Measurements from ENCODE around the gene ZNF546.
"Not testable (repeated sequence)": the region's sequence is repeated elsewhere in the genome, so short reads cannot be mapped to it uniquely, and the experiment has no call there.

Gene ZNF546

DNA sequence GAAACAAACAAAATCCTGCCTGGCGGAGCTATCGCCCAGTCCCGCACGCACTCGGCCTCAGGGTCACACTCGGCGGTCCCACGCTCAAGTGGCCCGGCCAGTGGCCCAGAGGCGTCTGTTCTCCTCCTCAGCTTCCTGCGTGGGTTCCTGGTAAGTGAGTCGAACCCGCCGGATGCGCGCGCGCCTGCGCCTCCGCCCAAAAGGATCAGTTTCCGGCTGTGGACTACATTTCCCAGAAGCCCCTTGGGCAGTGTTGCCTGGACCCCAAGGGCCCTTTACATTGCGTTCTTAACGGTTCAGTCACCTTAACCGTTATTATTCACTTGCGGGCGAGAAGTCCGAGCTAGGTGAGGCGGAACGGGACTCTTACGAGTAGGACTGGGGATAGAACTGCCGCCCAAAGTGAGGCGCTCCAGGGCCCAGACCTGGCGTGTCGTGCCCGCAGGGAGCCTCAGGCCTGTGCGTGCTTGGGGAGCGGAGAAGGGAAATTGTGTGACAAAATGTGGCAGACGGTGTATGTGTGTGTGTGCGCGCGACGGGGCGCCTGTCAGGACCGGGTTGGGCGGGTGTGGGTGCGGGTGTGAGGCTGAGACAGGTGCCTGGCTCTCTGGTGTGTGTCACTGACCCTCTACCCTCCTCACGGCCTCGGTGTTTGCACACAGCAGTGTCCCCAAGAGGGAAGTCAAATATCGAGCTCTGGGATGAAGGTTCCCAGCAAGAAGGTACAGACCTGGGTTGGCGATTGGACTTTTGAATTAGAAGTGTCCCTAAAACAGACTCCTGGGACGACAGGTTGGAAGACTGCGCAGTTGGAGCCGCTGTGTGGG lies at the start of gene ZNF546:
ZNF546 (plus strand) TSS at position 250 of the 827 bp plus-strand sequence. CDS start 1,267 bp downstream, outside the sequence.
- DNase-seq, result peak; percentile 95

DNA sequence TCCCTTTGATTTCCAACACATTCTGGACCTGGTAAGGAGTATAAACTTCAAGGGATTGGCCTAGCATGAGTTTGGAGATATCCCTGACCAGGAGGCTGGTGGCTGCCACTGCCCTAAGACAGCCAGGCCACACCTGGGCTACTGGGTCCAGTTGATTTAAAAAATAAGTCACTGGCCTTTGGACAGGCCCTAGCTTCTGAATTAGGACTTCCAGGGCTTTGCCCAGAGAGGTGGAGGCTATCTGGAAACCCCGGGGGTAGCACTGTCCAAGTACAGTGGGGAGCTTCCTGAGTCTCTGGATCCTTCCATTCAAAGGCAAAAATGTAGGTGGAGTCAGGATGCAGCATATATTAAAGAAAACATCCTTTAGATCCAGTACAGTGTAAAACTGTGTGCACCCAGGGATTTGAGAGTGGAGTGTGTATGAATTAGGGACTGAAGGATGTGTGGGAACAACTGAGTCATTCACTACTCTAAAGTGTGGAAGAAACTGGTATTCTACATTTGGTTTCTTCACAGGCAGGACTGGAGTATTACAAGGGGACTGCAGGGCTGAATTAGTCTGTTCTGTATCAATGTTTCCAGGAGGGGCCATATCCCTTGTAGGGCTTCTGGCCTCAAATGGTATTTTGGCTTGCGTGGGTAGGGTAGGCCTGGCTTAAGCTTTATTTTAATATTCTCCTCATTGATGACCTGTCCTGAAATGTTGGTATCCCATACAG lies 47.7 kb upstream of the ZNF546 start:
- DNase-seq, result no peak

DNA sequence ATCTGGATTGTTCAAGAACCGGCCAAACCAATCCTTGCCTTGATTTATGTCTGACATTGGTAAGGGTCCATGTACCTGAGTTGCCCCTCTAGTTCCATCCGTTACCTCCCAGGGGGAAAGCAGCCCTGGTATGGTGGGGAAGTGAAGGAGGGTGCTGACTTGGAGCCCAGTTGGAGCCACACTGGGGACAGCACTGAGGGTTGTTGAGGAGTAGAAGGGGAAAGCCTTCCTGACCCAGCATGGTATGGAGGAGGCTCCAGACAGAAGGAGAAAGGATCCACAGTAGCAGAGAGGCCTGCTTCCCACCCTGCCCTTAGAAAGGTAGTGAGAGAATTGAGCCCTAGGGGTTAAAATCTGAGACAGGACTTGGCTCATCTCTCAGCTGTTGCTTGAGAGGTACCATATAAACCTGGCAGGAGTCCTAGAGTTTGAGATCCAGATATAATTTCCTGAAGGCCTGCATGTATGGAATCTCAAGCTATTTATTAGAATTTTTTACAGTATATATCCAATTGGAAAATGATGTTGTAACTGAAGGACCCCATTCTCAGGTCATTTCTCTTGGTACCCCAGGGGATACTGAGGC lies 45.7 kb upstream of the ZNF546 start:
- DNase-seq, result no peak

- peak; percentile 38 for DNase-seq
Observed at GRCh38 chr19:39951686-39952085, 45.2 kb upstream of the ZNF546 start.

DNA sequence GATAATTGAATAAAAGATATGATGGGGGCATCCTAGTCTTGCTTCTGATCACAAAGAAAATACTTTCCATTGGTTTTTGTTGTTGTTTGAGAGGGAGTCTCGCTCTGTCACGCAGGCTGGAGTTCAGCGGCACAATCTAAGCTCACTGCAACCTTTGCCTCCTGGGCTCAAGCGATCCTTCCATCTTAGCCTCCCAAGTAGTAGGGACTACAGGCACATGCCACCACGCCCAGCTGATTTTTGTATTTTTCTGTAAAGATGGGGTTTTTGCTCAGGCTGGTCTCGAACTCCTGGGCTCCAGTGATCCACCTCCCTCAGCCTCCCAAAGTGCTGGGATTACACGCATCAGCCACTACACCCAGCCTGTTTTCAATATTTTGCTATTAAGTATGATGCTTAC lies 42.9 kb upstream of the ZNF546 start:
- no peak for DNase-seq

GRCh38 chr19:39957886-39958285 lies 39.0 kb upstream of the ZNF546 start:
- not testable (repeated sequence) for DNase-seq

GRCh38 chr19:39958942-39959341 lies 37.9 kb upstream of the ZNF546 start:
- not testable (repeated sequence) for DNase-seq

GRCh38 chr19:39959407-39959806 lies 37.5 kb upstream of the ZNF546 start:
- peak; percentile 24 for DNase-seq

DNA sequence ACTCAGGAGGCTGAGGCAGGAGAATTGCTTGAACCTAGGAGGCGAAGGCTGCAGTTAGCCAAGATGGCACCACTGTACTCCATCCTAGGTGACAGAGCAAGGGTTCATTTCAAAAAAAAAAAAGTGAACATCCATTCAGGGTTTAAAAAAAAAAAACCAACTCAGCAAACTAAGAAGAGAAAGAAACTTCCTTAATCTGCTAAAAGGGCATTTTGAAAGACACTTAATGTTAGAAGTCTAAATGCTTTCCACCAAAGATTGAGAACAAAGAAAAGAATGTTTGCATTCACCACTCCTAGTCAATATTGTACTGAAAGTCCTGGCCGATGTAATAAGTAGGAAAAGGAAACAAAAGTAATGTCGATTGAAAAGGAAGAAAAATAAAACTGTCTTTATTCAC lies 33.0 kb upstream of the ZNF546 start:
- no peak for DNase-seq

DNA sequence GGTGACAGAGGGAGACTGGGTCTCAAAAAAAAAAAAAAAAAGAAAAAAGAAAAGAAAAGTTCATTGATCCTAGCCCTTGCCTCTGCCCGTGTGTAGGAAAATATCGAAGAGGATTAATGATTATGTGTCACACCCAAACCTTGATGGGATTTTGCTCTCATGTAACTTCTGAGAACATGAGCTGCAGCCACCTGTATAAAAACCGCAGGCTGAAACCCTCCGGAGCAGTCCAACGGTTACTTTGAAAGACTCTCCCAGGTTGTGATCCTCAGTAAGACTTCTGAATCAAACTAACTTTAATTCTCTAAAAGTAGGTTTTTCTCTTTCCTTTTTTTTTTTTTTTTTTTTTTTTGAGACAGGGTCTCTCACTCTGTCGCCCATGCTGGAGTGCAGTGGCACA lies 30.2 kb upstream of the ZNF546 start:
- no peak for DNase-seq

GRCh38 chr19:39967561-39967960 lies 29.3 kb upstream of the ZNF546 start:
- DNase-seq, result no peak

DNA sequence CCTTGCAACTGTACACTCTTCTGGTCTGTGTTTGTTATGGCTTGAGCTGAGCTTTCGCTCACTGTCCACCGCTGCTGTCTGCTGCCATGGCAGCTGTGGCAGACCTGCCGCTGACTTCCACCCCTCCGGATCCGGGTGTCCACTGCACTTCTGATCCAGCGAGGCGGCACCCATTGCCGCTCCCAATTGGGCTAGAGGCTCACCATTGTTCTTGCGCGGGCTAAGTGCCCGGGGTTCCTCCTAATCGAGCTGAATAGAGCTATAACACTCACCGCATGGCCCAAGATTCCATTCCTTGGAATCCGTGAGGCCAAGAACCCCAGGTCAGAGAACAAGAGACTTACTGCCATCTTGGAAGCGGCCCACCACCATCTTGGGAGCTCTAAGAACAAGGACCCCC lies 28.1 kb upstream of the ZNF546 start:
- no peak for DNase-seq

- no peak for DNase-seq
Observed at GRCh38 chr19:39969266-39969665, 27.6 kb upstream of the ZNF546 start.

- DNase-seq, result no peak
Observed at GRCh38 chr19:39969681-39970424, 27.0 kb upstream of the ZNF546 start.

- peak; percentile 61 for DNase-seq
Observed at GRCh38 chr19:39970425-39970674, 26.5 kb upstream of the ZNF546 start.

GRCh38 chr19:39970675-39971379 lies 26.0 kb upstream of the ZNF546 start, which contains the start of gene PSMC4:
Gene PSMC4 (plus strand): TSS chr19:39971165. CDS start chr19:39971203, 38 bp downstream.
- DNase-seq, result peak; percentile 100

DNA sequence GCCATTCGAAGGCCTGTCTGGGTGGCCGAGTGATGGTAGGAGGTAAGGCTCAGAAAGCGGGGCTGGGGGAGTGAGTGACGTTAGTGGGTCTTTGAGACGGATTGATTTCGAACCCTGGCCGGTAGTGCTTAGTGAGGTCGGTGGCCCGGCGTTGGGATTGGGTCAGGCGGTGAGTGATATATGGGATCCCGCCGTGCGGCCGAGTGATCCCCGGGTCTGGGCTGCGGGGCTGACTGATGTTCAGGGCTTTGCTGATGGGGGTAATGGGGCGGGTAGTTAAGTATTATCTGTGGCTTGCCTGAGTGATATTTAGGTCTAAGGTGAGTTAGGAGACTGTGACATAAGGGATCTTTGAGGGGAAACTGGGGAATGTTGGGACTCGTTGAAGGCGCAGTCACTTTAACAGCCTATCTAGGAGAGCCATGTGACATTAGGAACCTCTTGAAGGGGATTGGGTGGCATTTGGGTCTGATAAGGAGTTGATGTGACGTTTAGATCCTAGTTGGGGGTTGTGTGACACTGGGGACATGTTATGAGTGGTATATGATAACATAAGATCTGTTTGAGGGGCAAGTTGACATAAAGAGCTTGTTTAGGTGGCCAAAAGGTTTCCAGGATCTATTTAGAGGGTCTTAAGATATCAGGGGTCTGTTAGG lies 25.4 kb upstream of the ZNF546 start:
- DNase-seq, result no peak

GRCh38 chr19:39974377-39975155 lies 22.3 kb upstream of the ZNF546 start:
- no peak for DNase-seq

DNA sequence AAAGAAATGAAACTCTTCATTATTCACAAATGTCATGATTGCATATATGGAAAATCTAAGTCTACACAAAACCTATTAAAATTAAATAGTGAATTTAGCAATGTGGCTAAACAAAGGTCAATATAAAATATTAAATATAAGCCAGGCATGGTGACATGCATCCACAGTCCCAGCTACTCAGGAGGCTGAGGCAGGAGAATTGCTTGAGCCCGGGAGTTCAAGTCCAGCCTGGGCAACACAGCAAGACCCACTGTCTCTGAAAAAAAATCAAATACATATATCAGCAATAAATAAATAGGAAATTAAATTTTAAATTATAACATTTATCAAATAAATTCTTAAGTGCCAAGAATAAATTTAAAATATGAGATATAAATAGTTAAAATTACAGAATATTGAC lies 14.0 kb upstream of the ZNF546 start:
- DNase-seq, result no peak

GRCh38 chr19:39983695-39984300 lies 13.1 kb upstream of the ZNF546 start:
- no peak for DNase-seq

- DNase-seq, result no peak
Observed at GRCh38 chr19:39986643-39987042, 10.2 kb upstream of the ZNF546 start.
